ENCODE measurements around the gene CPE. TPM values are rescaled to one million over a fixed set of nuclear protein-coding genes. Genes with fewer than 3 reads are reported as not detected.

The CPE gene
- total and polyA plus RNA-seq, 10 of the 15 experiments (the other 5 are each of a cell fraction or from before 2014, with no cell fraction given) = 0.05 to 0.14 TPM; not detected in 8

DNA sequence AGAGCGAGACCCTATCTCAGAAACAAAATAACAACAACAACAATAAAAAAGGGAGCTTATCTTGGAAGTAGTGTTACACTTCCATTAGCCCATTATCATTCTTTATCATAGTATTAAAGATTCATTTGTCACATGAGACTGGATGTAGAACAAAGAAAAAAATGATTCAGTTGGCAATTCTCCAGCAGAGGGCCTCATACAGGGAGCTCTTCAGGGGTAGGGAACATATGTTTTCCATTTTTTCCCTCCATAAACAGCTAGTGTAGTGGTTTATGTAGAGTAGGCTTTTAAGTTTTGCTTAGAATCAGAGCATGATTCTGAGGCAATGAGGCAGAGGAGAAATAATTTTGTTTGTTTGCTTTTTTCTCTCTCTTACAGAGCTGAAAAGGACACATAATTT is 5.8 kb downstream of the CPE start:
- ChIA-PET POLR2A (interaction anchor here (0.6 kb wide), 1 partner anchor 144 kb away, joined by 4 read pairs; no protein-coding TSS in a partner anchor), RAD21 (ENCODE audit: unreplicated experiment) (interaction anchor here (1.2 kb wide), 1 partner anchor 9 kb away, joined by 4 read pairs; no protein-coding TSS in a partner anchor), SMC1A (ENCODE audit: uncharacterized antibody, unreplicated experiment) (no interaction called here), CTCF (interaction anchor here (0.8 to 1.7 kb wide), 5 partner anchors 9 to 655 kb away, joined by 3 to 4 read pairs (median 3); no protein-coding TSS in a partner anchor)
- H3K79me2 ChIP-seq (ENCODE audit: control insufficient read depth, insufficient read depth, low read length) = no peaks in the 10 kb centered on the region
- no peak for ATAC-seq
- H4K20me1 ChIP-seq (ENCODE audit: control insufficient read depth, insufficient read depth) = no peaks in the 10 kb centered on the region
- H3K4me1 ChIP-seq (ENCODE audit: control insufficient read depth, insufficient read depth, low read length) = no peaks in the 10 kb centered on the region
- H3K27ac ChIP-seq (ENCODE audit: control insufficient read depth, insufficient read depth) = no peak overlapping the region
- H3K4me2 ChIP-seq (ENCODE audit: control insufficient read depth, insufficient read depth) = no peak overlapping the region
- TF ChIP-seq MTA3 (IDR thresholded peaks at IDR 0.05; ENCODE audit: borderline replicate concordance, low read length) = no peak
- TF ChIP-seq SUZ12 (IDR thresholded peaks at IDR 0.05; ENCODE audit: unreplicated experiment) = no peak
- TF ChIP-seq, protein P1, sequence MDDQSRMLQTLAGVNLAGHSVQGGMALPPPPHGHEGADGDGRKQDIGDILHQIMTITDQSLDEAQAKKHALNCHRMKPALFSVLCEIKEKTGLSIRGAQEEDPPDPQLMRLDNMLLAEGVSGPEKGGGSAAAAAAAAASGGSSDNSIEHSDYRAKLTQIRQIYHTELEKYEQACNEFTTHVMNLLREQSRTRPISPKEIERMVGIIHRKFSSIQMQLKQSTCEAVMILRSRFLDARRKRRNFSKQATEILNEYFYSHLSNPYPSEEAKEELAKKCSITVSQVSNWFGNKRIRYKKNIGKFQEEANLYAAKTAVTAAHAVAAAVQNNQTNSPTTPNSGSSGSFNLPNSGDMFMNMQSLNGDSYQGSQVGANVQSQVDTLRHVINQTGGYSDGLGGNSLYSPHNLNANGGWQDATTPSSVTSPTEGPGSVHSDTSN (IDR thresholded peaks at IDR 0.05; ENCODE audit: insufficient replicate concordance, low read depth, low read length) = no peak
- no peak for TF ChIP-seq HCFC1 (IDR thresholded peaks at IDR 0.05; ENCODE audit: low read length)
- TF ChIP-seq ASH2L (IDR thresholded peaks at IDR 0.05; ENCODE audit: borderline replicate concordance, low read depth) = no peak
- TF ChIP-seq, protein P2, sequence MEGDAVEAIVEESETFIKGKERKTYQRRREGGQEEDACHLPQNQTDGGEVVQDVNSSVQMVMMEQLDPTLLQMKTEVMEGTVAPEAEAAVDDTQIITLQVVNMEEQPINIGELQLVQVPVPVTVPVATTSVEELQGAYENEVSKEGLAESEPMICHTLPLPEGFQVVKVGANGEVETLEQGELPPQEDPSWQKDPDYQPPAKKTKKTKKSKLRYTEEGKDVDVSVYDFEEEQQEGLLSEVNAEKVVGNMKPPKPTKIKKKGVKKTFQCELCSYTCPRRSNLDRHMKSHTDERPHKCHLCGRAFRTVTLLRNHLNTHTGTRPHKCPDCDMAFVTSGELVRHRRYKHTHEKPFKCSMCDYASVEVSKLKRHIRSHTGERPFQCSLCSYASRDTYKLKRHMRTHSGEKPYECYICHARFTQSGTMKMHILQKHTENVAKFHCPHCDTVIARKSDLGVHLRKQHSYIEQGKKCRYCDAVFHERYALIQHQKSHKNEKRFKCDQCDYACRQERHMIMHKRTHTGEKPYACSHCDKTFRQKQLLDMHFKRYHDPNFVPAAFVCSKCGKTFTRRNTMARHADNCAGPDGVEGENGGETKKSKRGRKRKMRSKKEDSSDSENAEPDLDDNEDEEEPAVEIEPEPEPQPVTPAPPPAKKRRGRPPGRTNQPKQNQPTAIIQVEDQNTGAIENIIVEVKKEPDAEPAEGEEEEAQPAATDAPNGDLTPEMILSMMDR (IDR thresholded peaks at IDR 0.05 in 2 of 3, conservative IDR thresholded peaks at IDR 0.05 in 1 of 3; ENCODE audit: control insufficient read depth in 2 of 3, extremely low read depth in 1 of 3, insufficient read depth in 1 of 3, low read depth in 3 of 3, low read length in 3 of 3) = no peak
- no peak for TF ChIP-seq ZNF24 (IDR thresholded peaks at IDR 0.05)
- no peak for TF ChIP-seq CHD2 (IDR thresholded peaks at IDR 0.05; ENCODE audit: borderline replicate concordance, low read depth, low read length)
- WGBS (ENCODE audit: insufficient coverage, insufficient replicate concordance, low lambda C conversion rate, missing lambda C conversion rate) = 0% methylated on average over 1 of the region's 1 CpG
- peaks cover 0 to 7% of the 10 kb centered on the region in 2 experiments; a peak in 1 of 4 replicates for H3K27me3 ChIP-seq (replicated peaks in 1 of 2; ENCODE audit: control insufficient read depth in 2 of 2, insufficient read depth in 2 of 2, low read length in 1 of 2)
- H2AFZ ChIP-seq (ENCODE audit: control insufficient read depth, low read depth, low read length) = no peak overlapping the region
- intact Hi-C loops (cut with micrococcal nuclease; ENCODE audit: unreplicated experiment) = no loop called here
- FAIRE-seq = no peak
- DNase-seq (ENCODE audit: low read depth, low spot score) = no peak
- H3K9me3 ChIP-seq (replicated peaks; ENCODE audit: control insufficient read depth, insufficient read depth, low read length) = no peaks in the 10 kb centered on the region
- BruUV-seq (replicated peaks) = no TSS peak
- no peak overlapping the region for H3K9ac ChIP-seq (ENCODE audit: control insufficient read depth, insufficient read depth, low read length)
- H3K4me3 ChIP-seq = no peak overlapping the region
- in situ Hi-C loops (cut with MboI) = no loop called here
- no peaks in the 10 kb centered on the region for H3K36me3 ChIP-seq (ENCODE audit: control insufficient read depth in 2 of 2, insufficient read depth in 2 of 2, low read length in 1 of 2)

Data from GM12878 (cell line).